A549 treated with ZK216348 at 1 μM for 4 hours (cell line): ENCODE results near the gene SLC25A38. TPM values are rescaled to one million over a fixed set of nuclear protein-coding genes. Genes with fewer than 3 reads are reported as not detected.

Experiments
- total RNA-seq: library from RNA; stranded (reverse); fragments of 200-300 nt; extraction: Qiagen RNA extraction; gene quantifications from 5 replicates; pipeline ENCODE4 v1.2.3, GENCODE V29; 2022; ENCODE audit warnings: low read depth

Gene SLC25A38
- total RNA-seq, result 36.7 to 45.9 TPM (median 38.0 TPM) in 5 replicates

GRCh38 chr3:39383045-39383880 is at the start of gene SLC25A38:
SLC25A38 (plus strand) TSS chr3:39383370; CDS start chr3:39383725, 355 bp downstream.

DNA sequence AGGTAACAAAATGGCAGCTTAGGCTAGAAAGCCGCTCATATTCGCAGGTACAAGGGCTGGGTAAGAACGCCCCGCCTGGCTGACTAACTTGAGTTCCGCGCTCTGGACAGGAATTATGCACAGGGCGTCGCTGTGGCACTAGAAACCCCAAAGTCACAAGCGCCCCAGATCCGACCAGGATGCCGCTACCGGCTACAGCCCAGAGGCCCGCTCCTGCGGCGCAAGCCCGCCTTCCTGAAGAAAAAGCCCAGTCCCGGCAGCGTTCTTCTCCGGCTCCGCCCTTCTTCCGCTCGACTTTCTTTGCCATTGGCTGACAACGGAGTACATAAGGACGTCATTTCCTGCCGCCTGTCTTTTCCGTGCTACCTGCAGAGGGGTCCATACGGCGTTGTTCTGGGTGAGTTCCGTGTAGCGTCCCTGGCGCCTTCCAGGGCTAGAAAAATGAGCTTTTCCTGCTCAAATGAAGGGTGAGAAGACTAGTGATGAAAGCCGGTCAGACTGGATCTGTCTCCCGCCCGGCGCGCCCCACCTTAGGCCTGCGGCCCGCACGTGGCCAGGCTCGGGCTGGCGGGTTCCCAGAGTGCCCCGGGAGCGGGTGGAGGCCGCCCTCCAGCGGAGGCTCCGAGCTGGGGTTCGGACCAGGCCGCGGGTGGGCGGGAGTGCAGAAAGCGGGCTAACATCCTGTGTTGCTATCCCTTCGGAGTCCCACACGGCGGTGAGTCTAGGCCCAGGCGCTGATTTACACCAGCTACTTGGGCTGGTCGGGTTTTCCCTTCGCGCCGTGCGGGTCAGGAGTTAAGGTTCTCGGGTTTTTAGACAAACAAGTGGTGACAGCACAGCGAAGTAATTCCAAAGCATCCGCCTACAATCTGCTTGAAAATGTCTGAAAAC is 23.4 kb downstream of the SLC25A38 start, which contains the start of gene RPSA:
TSS of gene RPSA (plus strand) at position 353 of the 891 bp plus-strand sequence. CDS start 934 bp downstream, outside the sequence.

Other genes starting within 250 kb of the SLC25A38 start
- gene CSRNP1, start 229.8 kb upstream of the SLC25A38 start, total RNA-seq, result 12.6 to 18.6 TPM (median 16.4 TPM) in 5 replicates
- 0.02 to 0.18 TPM (median 0.06 TPM) in 5 replicates for gene XIRP1, start 190.8 kb upstream of the SLC25A38 start, total RNA-seq
- gene CX3CR1, start 103.3 kb upstream of the SLC25A38 start, total RNA-seq, result not detected in 5 replicates
- gene CCR8, start 53.7 kb upstream of the SLC25A38 start, total RNA-seq, result not detected in 5 replicates
- 2,440 to 2,963 TPM (median 2,631 TPM) in 5 replicates for gene RPSA, start 23.4 kb downstream of the SLC25A38 start, total RNA-seq
- 0.15 to 0.36 TPM in 2 of 5 replicates, not detected in the others for gene MOBP, start 84.3 kb downstream of the SLC25A38 start, total RNA-seq